K562 (cell line): ENCODE measurements around the gene SLC38A1. TPM values are rescaled to one million over a fixed set of nuclear protein-coding genes. Genes with fewer than 3 reads are reported as not detected.

ENCODE experiments used
- ARHGAP35 ChIP-seq: fragments of 450-650 bp; IDR thresholded peaks from 2 replicates; pipeline ENCODE4 v1.6.1; 2018; ENCODE audit not compliant: partially characterized antibody
- ATF3 ChIP-seq, 2 experiments: fragments of 450-650 bp in 1 of 2; sonication (generic) in 1 of 2; formaldehyde crosslinking in 1 of 2; IDR thresholded peaks in 1 of 2; conservative IDR thresholded peaks in 1 of 2; 2 replicates each; pipeline versions ENCODE4 v1.6.1 to v1.8.1; 2016 to 2023; ENCODE audit warnings: mild to moderate bottlenecking in 2 of 2, moderate library complexity in 2 of 2, inconsistent platforms in 1 of 2, missing genetic modification reagents in 1 of 2
- BACH1 ChIP-seq: fragments of 200-800 bp; sonication (Bioruptor generic); IDR thresholded peaks from 2 replicates; pipeline ENCODE4 v1.6.1; 2016; ENCODE audit warnings: missing genetic modification characterization, missing compliant biosample characterization
- CTCF ChIP-seq, 3 experiments: IDR thresholded peaks in 2 of 3; conservative IDR thresholded peaks in 1 of 3; 2 replicates each; pipeline ENCODE4 v1.5.1; 2011 to 2012; ENCODE audit warnings: low read length in 3 of 3, mild to moderate bottlenecking in 3 of 3, control low read depth in 2 of 3, improper control_type of control experiment in 1 of 3, inconsistent platforms in 1 of 3, low read depth in 1 of 3, mixed read lengths in 1 of 3, moderate library complexity in 1 of 3; ENCODE audit not compliant: insufficient read depth in 2 of 3
- JUNB ChIP-seq: fragments of 450-650 bp; formaldehyde crosslinking; conservative IDR thresholded peaks from 2 replicates; pipeline ENCODE4 v1.4.0; 2020; ENCODE audit warnings: mild to moderate bottlenecking
- NFXL1 ChIP-seq: fragments of 450-650 bp; formaldehyde crosslinking; IDR thresholded peaks from 2 replicates; pipeline ENCODE4 v1.4.0; 2021; ENCODE audit warnings: mild to moderate bottlenecking
- NR2F6 ChIP-seq: fragments of 450-650 bp; formaldehyde crosslinking; IDR thresholded peaks from 2 replicates; pipeline ENCODE4 v1.4.0; 2020; ENCODE audit warnings: mild to moderate bottlenecking
- RNF219 ChIP-seq: fragments of 250-450 bp; sonication (Bioruptor Pico); IDR thresholded peaks from 2 replicates; pipeline ENCODE4 v1.5.0; 2022; ENCODE audit warnings: mild to moderate bottlenecking
- SIN3B ChIP-seq: fragments of 450-650 bp; IDR thresholded peaks from 2 replicates; pipeline ENCODE4 v1.6.1; 2017; ENCODE audit warnings: low read depth, mild to moderate bottlenecking, moderate library complexity
- TEAD4 ChIP-seq, 2 experiments: sonication (generic) in 1 of 2; formaldehyde crosslinking in 1 of 2; IDR thresholded peaks; 2 replicates each; pipeline versions ENCODE4 v1.6.1 to v1.8.0; 2012 to 2022; ENCODE audit warnings: borderline replicate concordance in 1 of 2, inconsistent platforms in 1 of 2, low read length in 1 of 2, mild to moderate bottlenecking in 1 of 2, missing genetic modification reagents in 1 of 2
- TFAM ChIP-seq: fragments of 250-450 bp; sonication (Bioruptor Pico); conservative IDR thresholded peaks from 2 replicates; pipeline ENCODE4 v1.5.0; 2021; ENCODE audit warnings: mild to moderate bottlenecking, moderate library complexity
- TRIM24 ChIP-seq, 2 experiments: fragments of 450-650 bp; IDR thresholded peaks; 2 replicates each; pipeline ENCODE4 v1.6.1; 2016
- ZNF316 ChIP-seq: fragments of 450-650 bp; IDR thresholded peaks from 2 replicates; pipeline ENCODE4 v1.6.1; 2016
- ZNF655 ChIP-seq: fragments of 250-450 bp; sonication (Bioruptor Pico); IDR thresholded peaks from 2 replicates; pipeline ENCODE4 v1.5.0; 2021
- polyA plus RNA-seq, 8 experiments: library from polyadenylated mRNA; depleted of rRNA in 4 of 8; stranded (reverse) in 5 of 8; unstranded in 3 of 8; fragments of >200 nt; fragmentation: Nextera tagmentation in 2 of 8; fragmentation: Illumina TruSeq in 1 of 8; extraction: Ambion mirVana in 2 of 8; extraction: Trizol in 1 of 8; gene quantifications; 2 replicates each; pipeline versions ENCODE4 v1.2.1 to v1.2.3, GENCODE V29; 2011 to 2014; ENCODE audit warnings: inconsistent platforms in 1 of 8, missing spikeins in 1 of 8
- total RNA-seq, 7 experiments: library from RNA; depleted of rRNA in 6 of 7; stranded (reverse); fragments of >200 nt in 6 of 7; fragmentation: Illumina TruSeq in 2 of 7; extraction: Trizol in 2 of 7; gene quantifications; 2 replicates each; pipeline versions ENCODE4 v1.2.1 to v1.2.3, GENCODE V29; 2011 to 2021; ENCODE audit warnings: low replicate concordance in 1 of 7

SLC38A1 gene
- total and polyA plus RNA-seq, 9 of the 15 experiments (the other 6 are each of a cell fraction or from before 2014, with no cell fraction given), result 51.9 to 112 (median 75.0) TPM

GRCh38 chr12:46303039-46303666 is 34.3 kb upstream of the SLC38A1 start (continued):
- TF ChIP-seq TFAM (CRISPR knock-in tag), result no peak
- TF ChIP-seq CTCF (IDR thresholded peaks at IDR 0.05 in 2 of 3, conservative IDR thresholded peaks at IDR 0.05 in 1 of 3; ENCODE audit: insufficient read depth in 2 of 3, low read depth in 1 of 3, low read length in 3 of 3), result peak; percentile 47 to 58 (median 55)
- no peak for TF ChIP-seq SIN3B
- TF ChIP-seq NFXL1 (CRISPR knock-in tag), result no peak
- TF ChIP-seq ATF3 (IDR thresholded peaks at IDR 0.05), result peak; percentile 81
- TF ChIP-seq ATF3 (CRISPR knock-in tag; conservative IDR thresholded peaks at IDR 0.05), result no peak
- no peak for TF ChIP-seq BACH1 (tag)
- no peak for TF ChIP-seq ZNF316
- TF ChIP-seq RNF219 (CRISPR knock-in tag), result no peak
- TF ChIP-seq ZNF655 (CRISPR knock-in tag), result no peak
- 0 out of 2 replicates have a peak, but pooled peaks have one; percentile 7 for TF ChIP-seq TEAD4 (IDR thresholded peaks at IDR 0.05; ENCODE audit: low read length)
- no peak for TF ChIP-seq TEAD4 (CRISPR knock-in tag; IDR thresholded peaks at IDR 0.05; ENCODE audit: borderline replicate concordance)
- no peak for TF ChIP-seq ARHGAP35
- TF ChIP-seq TRIM24 (IDR thresholded peaks at IDR 0.05), result no peak
- no peak for TF ChIP-seq JUNB (CRISPR knock-in tag)
- no peak for TF ChIP-seq NR2F6 (CRISPR knock-in tag)
